ENCODE measurements around the gene TSPYL6. TPM values are rescaled to one million over a fixed set of nuclear protein-coding genes. Genes with fewer than 3 reads are reported as not detected.
"Not testable (repeated sequence)": the region's sequence is repeated elsewhere in the genome, so short reads cannot be mapped to it uniquely, and the experiment has no call there.

Gene TSPYL6
- total RNA-seq, 2 experiments from 2014 or later: not detected

DNA sequence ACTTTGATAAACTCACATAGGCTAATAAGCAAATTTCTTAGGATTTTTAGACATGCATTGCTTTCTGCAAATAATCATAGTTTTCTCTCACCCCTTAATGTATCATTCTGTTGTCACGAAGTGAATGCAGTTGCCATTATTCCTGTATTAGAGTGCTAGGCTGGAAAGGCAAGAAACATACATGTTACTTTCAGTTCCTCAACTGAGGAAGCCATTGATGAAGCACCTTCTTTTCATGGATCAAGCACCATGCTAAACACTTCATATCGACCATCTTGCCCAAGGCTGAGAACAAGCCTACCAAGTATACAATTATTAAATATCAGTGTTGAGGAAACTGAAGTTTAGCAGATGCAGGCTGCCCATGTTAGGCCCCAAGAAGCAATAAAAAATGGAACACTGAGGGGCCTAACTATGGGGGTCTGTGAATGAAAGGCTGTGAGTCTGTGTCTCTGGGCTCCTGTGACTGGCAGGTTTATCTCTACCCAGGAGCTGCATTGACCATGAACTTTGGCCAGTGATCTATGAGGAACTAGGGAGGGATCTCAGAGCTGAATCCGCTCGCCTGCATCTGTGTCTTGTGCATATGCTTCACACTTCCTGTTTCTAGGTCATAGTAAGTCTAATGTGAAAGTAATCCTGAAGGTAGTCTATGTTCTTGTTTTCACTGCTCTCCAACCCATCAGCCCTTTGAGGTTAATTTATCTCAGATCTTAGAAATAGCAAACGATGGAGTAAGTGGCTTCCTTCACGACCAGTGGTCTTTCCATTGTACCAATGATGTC lies 16.0 kb upstream of the TSPYL6 start:
- H3K27me3 Mint-ChIP-seq: no peaks in the 10 kb centered on the region
- peaks cover 4% of the 10 kb centered on the region for H3K9me3 Mint-ChIP-seq
- H3K4me3 Mint-ChIP-seq: no peak overlapping the region
- peaks cover 14% of the 10 kb centered on the region for H3K4me1 Mint-ChIP-seq
- no peak overlapping the region for H3K27ac Mint-ChIP-seq
- POLR2A ChIA-PET: no interaction called here
- H3K36me3 Mint-ChIP-seq (ENCODE audit: low read depth): peaks cover 6% of the 10 kb centered on the region
- CTCF ChIA-PET: no interaction called here
- DNase-seq: no peak

- DNase-seq: no peak
- Mint-ChIP-seq H3K4me1 (peaks cover 14% of the 10 kb centered on the region), H3K9me3 (peaks cover 4% of the 10 kb centered on the region), H3K4me3 (no peak overlapping the region), H3K27me3 (no peaks in the 10 kb centered on the region), H3K36me3 (ENCODE audit: low read depth) (peaks cover 6% of the 10 kb centered on the region), H3K27ac (no peak overlapping the region)
- CTCF ChIA-PET: no interaction called here
- POLR2A ChIA-PET: no interaction called here
These were observed 15.2 kb upstream of the TSPYL6 start for GRCh38 chr2:54271189-54271588.

GRCh38 chr2:54267577-54267976 lies 11.5 kb upstream of the TSPYL6 start:
- no peak overlapping the region for H3K27ac Mint-ChIP-seq
- H3K4me3 Mint-ChIP-seq: no peak overlapping the region
- CTCF ChIA-PET: no interaction called here
- H3K4me1 Mint-ChIP-seq: no peaks in the 10 kb centered on the region
- H3K9me3 Mint-ChIP-seq: peaks cover 6% of the 10 kb centered on the region
- POLR2A ChIA-PET: no interaction called here
- no peak for DNase-seq
- H3K36me3 Mint-ChIP-seq (ENCODE audit: low read depth): no peaks in the 10 kb centered on the region
- no peaks in the 10 kb centered on the region for H3K27me3 Mint-ChIP-seq

- H3K9me3 Mint-ChIP-seq; CTCF ChIA-PET; H3K36me3 Mint-ChIP-seq (ENCODE audit: low read depth); H3K27me3 Mint-ChIP-seq; H3K27ac Mint-ChIP-seq; DNase-seq; H3K4me3 Mint-ChIP-seq; POLR2A ChIA-PET; H3K4me1 Mint-ChIP-seq: not testable (repeated sequence)
These were observed 9.1 kb upstream of the TSPYL6 start for GRCh38 chr2:54265081-54265480.

GRCh38 chr2:54262015-54262765 lies 6.2 kb upstream of the TSPYL6 start:
- ChIA-PET CTCF (no interaction called here), POLR2A (no interaction called here)
- Mint-ChIP-seq H3K4me1 (no peaks in the 10 kb centered on the region), H3K36me3 (ENCODE audit: low read depth) (no peaks in the 10 kb centered on the region), H3K4me3 (no peak overlapping the region), H3K9me3 (peaks cover 6% of the 10 kb centered on the region), H3K27ac (no peak overlapping the region), H3K27me3 (no peaks in the 10 kb centered on the region)
- no peak for DNase-seq

- Mint-ChIP-seq H3K4me1 (no peaks in the 10 kb centered on the region), H3K9me3 (peaks cover 6% of the 10 kb centered on the region), H3K27me3 (no peaks in the 10 kb centered on the region), H3K36me3 (ENCODE audit: low read depth) (no peaks in the 10 kb centered on the region), H3K27ac (no peak overlapping the region), H3K4me3 (no peak overlapping the region)
- CTCF ChIA-PET: no interaction called here
- no peak for DNase-seq
- POLR2A ChIA-PET: no interaction called here
These were observed 5.5 kb upstream of the TSPYL6 start for GRCh38 chr2:54261537-54261936.

DNA sequence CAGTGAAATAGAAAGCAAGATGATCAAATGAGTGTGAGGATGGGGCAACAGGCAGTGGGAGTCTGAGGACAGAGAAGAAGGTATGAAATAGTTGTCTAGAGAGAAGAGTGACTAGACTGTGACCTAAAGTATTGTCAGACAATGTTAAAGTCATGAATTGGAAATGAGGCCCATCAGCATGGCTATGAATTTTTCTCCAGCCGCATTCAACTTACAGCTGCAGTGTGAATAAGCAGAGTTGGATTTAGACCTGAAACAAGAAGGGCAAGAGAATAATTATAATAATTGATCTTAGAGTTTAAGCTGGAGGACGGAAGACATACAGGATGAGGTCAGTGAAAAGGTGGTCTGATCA lies 4.2 kb upstream of the TSPYL6 start:
- no peaks in the 10 kb centered on the region for H3K27me3 Mint-ChIP-seq
- H3K9me3 Mint-ChIP-seq: peaks cover 8% of the 10 kb centered on the region
- no peak overlapping the region for H3K27ac Mint-ChIP-seq
- ChIA-PET POLR2A (no interaction called here), CTCF (no interaction called here)
- H3K4me1 Mint-ChIP-seq: no peaks in the 10 kb centered on the region
- no peak for DNase-seq
- no peaks in the 10 kb centered on the region for H3K36me3 Mint-ChIP-seq (ENCODE audit: low read depth)
- H3K4me3 Mint-ChIP-seq: no peak overlapping the region

- ChIA-PET CTCF (no interaction called here), POLR2A (no interaction called here)
- Mint-ChIP-seq H3K27me3 (no peaks in the 10 kb centered on the region), H3K9me3 (peaks cover 8% of the 10 kb centered on the region), H3K4me1 (no peaks in the 10 kb centered on the region), H3K36me3 (ENCODE audit: low read depth) (no peaks in the 10 kb centered on the region), H3K4me3 (no peak overlapping the region), H3K27ac (no peak overlapping the region)
- no peak for DNase-seq
These were observed 3.6 kb upstream of the TSPYL6 start for GRCh38 chr2:54259413-54260240.

- Mint-ChIP-seq H3K9me3 (peaks cover 8% of the 10 kb centered on the region), H3K36me3 (ENCODE audit: low read depth) (no peaks in the 10 kb centered on the region), H3K4me3 (no peak overlapping the region), H3K27ac (no peak overlapping the region), H3K27me3 (no peaks in the 10 kb centered on the region), H3K4me1 (no peaks in the 10 kb centered on the region)
- ChIA-PET CTCF (no interaction called here), POLR2A (no interaction called here)
- DNase-seq: no peak
These were observed 2.1 kb upstream of the TSPYL6 start for GRCh38 chr2:54258166-54258565.

GRCh38 chr2:54255230-54256090 lies 569 bp downstream of the TSPYL6 start:
- no peak overlapping the region for H3K4me3 Mint-ChIP-seq
- peaks cover 6% of the 10 kb centered on the region for H3K9me3 Mint-ChIP-seq

DNA sequence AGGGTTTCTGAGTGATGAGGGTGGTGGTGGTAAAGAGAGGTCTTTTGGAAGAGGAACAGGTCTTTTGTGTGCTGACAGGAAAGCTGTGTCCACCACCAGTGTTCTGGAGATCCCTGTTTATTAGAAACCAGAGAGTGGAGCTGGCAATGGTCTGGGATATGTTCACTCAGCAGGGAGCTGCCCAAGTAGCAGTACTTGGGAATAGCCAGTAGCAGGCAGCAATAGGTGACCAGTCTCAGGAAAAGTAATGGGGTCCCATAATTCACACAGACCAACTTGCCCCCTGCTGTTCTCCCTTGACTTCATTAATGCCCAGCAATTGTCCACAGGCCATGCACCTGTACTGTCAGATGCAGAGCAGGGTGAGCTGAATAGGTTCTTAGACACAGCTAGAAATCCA lies 1.8 kb downstream of the TSPYL6 start:
- Mint-ChIP-seq H3K27me3 (no peaks in the 10 kb centered on the region), H3K9me3 (peaks cover 6% of the 10 kb centered on the region), H3K36me3 (ENCODE audit: low read depth) (no peaks in the 10 kb centered on the region), H3K27ac (no peak overlapping the region), H3K4me3 (no peak overlapping the region), H3K4me1 (no peaks in the 10 kb centered on the region)
- ChIA-PET POLR2A (no interaction called here), CTCF (no interaction called here)
- no peak for DNase-seq

More at GRCh38 chr2:54255230-54256090, 569 bp downstream of the TSPYL6 start:
- DNase-seq: no peak
- H3K36me3 Mint-ChIP-seq (ENCODE audit: low read depth): no peaks in the 10 kb centered on the region
- no peaks in the 10 kb centered on the region for H3K27me3 Mint-ChIP-seq
- CTCF ChIA-PET: no interaction called here
- no peaks in the 10 kb centered on the region for H3K4me1 Mint-ChIP-seq
- no peak overlapping the region for H3K27ac Mint-ChIP-seq
- POLR2A ChIA-PET: no interaction called here

GRCh38 chr2:54249629-54250028 lies 6.4 kb downstream of the TSPYL6 start:
- Mint-ChIP-seq H3K9me3 (no peaks in the 10 kb centered on the region), H3K36me3 (ENCODE audit: low read depth) (no peaks in the 10 kb centered on the region), H3K4me3 (no peak overlapping the region), H3K4me1 (no peaks in the 10 kb centered on the region), H3K27me3 (no peaks in the 10 kb centered on the region), H3K27ac (no peak overlapping the region)
- no peak for DNase-seq
- CTCF ChIA-PET: no interaction called here
- POLR2A ChIA-PET: no interaction called here

GRCh38 chr2:54247115-54247514 lies 8.9 kb downstream of the TSPYL6 start:
- CTCF ChIA-PET: no interaction called here
- Mint-ChIP-seq H3K4me1 (no peaks in the 10 kb centered on the region), H3K36me3 (ENCODE audit: low read depth) (no peaks in the 10 kb centered on the region), H3K27ac (no peak overlapping the region), H3K27me3 (no peaks in the 10 kb centered on the region), H3K9me3 (no peaks in the 10 kb centered on the region), H3K4me3 (no peak overlapping the region)
- no peak for DNase-seq
- POLR2A ChIA-PET: no interaction called here
